Suppressor macrophage treated with lipopolysaccharide for 1 hour (primary cell): Measurements from ENCODE around the gene ZNRD2.
A peak's percentile ranks its signal among the peaks of the same experiment; 100 is the strongest.

Experiments used
- DNase-seq, 3 donors: peaks; one replicate each; pipeline ENCODE4 v3.0.0-alpha.2; 2020 to 2022

The ZNRD2 gene

GRCh38 chr11:65538232-65538914 lies 31.9 kb upstream of the ZNRD2 start:
- DNase-seq, result no peak

DNA sequence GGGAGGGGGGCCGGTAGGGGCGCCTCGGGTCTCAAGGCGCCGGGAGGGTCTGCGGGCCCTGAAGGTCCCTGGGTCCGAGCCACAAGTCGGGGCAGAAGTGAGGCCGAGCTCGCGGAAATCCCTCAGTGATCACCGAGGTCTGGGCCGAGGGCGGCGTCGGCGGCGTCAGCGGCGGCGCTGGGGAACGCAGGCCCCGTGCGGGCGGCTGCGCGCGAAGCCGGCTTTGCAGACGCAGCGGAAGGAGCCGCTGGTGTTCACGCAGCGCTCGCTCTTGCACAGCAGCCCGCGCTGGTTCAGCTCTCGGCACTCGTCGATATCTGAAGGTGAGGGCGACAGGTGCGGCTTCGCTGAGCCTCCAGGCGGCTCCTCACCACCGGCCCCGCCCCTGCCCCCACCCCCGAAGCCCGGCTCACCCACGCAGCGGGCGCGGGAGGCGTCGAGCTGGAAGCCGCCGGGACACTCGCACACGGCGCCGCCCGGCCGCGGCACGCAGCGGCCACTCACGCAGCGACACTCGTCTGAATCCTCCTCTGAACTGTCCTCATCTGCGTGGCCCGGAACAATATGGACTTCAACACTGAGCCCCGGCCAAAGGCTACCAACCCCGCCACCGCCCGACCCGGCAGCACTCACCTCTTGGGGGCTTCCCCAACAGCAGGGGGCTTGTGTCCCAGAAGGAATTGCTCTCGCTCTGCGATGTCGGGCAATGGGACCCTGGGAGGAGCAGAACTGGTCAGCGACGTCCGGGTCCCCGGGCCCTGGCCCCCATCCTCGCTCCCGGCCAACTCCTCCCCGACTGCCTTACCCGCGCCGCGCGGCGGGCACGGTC lies 31.1 kb upstream of the ZNRD2 start:
- no peak for DNase-seq

GRCh38 chr11:65539744-65540289 lies 30.5 kb upstream of the ZNRD2 start:
- DNase-seq, result no peak

GRCh38 chr11:65540290-65541092 lies 29.8 kb upstream of the ZNRD2 start:
- DNase-seq, result peak; percentile 96 to 98 (median 96)

DNA sequence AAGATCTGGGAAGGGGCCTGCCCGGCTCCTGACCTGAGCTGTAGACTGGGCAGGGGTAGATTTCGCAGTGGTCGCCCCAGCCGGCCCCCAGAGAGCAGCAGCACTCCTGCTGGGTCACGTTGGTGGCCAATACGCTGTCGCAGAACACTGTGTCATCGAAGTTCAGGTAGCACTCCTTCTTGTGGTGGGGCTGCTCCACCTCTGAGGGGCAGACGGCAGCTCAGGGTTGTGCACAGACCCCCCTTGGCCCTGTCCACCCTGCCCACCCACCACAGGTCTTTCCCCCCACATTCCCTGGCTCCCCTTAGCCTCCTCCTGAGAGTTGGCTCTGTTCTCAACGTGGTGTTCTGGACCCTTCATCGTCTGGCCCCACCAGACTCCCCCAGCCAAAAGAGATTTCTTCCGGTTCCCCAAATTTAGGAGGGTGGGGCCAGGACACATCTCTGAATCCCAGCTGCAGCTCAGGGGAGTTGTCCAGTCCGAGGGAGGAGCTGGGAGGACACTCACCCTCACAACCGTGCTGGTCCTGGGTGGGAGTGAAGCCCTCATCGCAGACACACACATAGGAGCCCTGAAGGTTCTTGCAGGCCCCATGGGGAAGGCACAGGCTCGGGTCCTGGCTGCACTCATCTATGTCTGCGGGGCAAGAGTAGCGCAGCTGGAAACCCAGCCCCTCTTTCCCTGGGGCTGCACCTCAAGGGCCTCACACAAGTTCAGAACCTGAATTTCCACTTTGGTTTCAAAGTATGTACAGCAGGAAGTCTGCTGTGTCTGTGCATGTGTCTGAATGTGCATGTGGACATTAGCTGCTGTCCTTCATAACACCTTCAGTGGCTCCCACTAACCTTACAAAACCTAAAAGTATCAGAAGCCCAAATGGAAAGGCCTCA lies 28.9 kb upstream of the ZNRD2 start:
- no peak for DNase-seq

GRCh38 chr11:65542738-65543390 lies 27.4 kb upstream of the ZNRD2 start:
- DNase-seq, result no peak

DNA sequence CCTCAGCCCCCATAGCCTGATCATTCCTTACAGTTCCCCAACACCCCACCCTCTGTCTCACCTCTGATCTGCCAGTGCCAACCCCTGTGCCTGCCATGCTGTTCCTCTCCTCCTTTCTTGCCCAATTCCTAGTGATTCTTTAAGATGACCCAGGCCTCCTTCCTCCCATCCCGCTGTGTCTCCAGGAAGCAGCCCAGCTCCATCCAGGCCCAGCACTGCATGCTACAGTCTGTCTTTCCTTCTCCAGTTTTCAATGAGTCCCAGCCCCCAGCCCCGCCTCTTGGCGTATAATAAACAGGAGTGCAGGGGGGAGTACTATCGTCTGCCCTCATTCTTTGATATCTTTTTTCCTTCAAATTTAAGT lies 24.4 kb upstream of the ZNRD2 start:
- DNase-seq, result no peak

- DNase-seq, result peak; percentile 83 to 95 (median 91)
Measured at GRCh38 chr11:65546217-65546958, 23.9 kb upstream of the ZNRD2 start.

DNA sequence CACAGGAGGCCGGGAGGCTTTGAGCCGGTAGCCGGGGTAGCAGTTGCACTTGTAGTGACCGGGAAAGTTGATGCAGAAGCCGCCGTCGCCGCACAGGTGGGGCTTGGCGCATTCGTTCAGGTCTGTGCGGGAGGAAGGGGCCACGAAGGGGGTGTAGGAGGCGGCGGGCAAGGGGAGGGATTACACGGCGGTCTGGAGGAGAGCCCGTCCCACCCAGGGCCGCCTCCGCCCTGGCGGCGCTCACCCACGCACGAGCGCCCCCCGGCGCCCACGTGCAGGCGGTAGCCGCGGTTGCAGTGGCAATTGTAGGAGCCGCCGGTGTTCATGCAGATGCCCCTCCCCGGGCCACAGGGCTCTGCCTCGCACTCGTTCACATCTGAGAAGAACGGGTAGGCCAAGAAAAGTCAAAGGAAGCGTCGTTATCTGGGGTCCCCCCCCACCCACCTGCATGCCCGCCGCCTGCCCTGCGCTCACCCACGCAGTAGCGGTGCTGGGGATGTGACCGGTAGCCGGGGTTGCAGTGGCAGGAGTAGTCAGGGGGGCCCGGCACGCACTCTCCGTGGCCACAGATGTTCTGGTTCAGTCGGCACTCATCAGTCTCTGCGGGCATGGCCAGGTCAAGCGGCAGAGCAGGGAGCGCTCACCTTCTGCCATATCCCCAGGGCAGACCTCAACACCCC lies 22.7 kb upstream of the ZNRD2 start:
- no peak for DNase-seq

- DNase-seq, result no peak
Measured at GRCh38 chr11:65548395-65548794, 21.9 kb upstream of the ZNRD2 start.

DNA sequence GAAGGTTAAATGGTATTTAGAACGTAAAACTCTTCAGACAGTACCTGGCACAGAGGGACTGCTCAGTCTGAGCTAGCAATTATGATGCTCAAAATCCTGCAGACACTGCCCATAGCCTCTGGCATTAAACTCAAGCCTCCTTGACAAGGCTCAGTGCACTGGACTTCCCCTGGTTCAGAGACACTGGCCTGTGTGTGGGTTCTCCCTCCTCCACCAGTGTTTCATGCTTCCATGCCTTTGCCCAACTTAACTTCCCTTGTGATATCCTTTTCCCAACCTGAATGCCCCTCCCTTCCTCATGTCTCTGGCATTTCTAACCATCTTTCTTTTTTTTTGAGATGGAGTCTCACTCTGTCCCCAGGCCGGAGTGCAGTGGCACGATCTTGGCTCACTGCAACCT lies 21.2 kb upstream of the ZNRD2 start:
- DNase-seq, result peak; percentile 38 to 64 (median 48)

DNA sequence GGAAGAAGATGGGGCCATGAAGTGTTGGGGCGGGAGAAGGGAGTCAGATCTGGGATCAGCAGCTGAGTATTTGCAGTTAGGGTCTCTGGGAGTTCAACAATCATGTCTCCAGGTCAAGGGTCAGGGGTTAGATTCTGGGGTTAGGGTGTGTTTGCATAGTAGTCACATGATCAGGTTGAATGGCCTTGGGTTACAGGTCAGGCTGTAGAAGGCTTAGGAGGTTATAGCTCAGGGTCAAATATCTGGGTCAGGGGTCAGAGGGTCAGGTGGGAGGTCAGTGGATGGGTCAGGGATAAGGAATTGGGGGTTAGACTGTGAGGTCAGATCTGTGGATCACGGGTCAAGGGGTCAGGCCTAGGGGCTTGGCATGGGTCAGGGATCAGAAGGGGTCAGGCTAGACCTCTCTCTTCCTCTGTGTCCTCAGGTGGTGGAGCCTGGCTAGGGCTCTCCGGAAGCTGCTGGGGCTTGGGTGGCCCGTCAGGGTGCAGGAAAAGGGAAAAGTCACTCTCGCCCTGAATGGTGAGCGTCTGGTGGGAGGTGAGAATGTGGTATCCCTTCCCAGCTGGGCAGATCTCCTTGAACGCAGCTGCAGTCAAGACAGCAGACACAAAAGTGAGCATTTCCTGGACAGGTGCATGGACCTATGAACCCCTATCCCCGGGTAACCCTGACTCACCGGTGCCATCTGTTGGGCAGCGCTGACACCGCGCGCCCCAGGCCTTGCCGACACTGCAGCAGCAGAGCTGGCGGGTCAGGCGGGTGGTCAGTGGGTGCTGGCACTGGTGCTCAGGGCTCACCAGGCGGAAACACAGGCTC lies 18.5 kb upstream of the ZNRD2 start:
- DNase-seq, result peak; percentile 37 to 69 (median 46)

DNA sequence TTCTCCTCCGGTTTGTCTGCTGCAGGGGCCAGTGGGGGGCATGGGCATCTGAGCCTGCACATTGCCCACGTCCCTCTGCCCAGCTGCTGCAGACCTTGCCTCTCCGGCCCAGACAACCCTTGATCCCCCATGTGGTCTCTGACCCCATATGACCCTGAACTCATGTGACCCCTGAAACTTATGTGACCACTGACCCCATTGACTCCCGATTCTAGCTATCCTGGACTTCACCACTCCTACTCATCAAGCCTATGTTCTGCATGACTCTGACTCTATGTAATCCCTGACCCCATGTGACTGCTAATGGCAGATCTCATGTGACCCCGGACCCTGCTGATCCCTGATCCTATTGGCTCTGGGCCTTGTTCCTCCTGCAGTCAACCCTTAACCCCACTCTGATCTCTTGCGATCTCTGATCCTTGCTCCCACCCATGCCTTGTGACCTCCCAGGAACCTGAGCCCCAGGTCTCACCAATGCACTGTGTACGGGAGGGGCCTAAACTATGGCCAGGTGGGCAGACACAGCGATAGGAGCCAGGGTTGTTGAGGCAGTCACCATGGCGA lies 17.8 kb upstream of the ZNRD2 start:
- DNase-seq, result peak; percentile 63 to 77 (median 75)

DNA sequence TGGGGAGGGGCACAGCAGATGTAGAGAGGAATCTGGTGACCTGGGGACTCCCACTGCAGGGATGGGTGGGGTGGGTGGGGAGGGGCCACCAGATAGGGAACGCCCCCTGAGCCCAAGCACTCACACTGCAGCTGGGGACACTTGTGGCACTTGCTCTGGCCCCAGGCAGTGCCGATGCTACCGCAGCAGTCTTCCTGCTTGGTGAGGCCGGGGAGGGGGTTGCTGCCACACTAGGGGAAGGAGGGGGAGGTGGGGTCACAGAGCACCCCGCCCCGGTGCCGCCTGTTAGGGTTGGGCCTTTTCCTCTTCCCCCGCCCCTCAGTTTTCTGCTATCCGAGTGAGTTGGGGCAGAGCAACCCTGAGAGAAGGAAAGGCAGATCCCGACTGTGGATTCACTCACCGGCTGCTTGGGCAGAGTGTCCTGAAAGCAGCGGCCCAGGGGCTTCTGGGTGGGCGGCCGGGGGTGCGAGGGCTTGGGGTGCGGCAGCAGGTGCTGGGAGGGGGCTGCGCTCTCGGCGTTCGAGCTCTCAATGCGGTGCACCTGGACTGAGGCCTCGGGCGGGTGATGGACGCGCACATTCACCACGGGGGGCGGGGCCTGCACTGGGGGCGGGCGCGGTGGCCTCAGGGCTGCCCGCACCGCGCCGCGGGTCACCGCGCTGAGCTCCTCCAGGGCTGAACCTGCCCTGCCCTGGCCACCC lies 16.8 kb upstream of the ZNRD2 start:
- peak; percentile 51 to 84 (median 56) for DNase-seq

DNA sequence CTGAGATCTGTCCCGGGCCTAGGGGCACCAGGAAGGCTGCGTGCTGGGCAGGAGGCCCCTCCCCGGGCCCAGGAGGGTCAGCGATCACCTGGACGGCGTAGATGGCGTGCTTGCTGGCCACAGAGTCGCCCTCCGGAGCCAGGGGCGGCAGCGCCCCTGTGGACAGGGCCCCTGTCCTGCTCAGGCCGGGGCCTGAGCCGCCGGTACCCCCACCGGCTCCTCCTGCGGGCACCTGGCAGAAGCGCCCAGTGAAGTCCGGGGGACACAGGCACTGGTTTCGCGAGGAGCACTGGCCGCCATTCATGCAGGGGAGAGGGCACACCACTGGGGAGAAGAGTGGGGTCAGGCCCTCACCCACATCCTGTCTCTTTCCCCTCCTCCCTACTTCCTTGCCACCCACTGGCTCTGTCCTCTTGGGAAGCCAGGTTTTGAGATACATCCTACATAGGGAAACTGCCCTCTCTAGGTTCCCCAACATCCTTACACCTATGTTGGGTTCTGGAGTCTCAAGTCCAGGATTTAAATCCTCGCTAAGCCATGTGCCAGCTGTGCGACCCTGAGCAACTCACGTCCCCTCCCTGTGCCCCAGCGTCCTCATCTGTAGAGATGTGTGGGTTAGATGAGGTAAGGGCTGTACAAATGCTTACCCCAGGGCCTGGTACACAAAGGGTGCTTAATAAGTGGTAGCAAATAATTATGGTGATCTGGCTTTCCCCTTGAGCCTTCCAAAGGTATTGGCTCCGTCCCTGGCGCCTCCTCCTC lies 16.0 kb upstream of the ZNRD2 start:
- DNase-seq, result no peak

GRCh38 chr11:65554842-65555430 lies 15.3 kb upstream of the ZNRD2 start:
- DNase-seq, result no peak

DNA sequence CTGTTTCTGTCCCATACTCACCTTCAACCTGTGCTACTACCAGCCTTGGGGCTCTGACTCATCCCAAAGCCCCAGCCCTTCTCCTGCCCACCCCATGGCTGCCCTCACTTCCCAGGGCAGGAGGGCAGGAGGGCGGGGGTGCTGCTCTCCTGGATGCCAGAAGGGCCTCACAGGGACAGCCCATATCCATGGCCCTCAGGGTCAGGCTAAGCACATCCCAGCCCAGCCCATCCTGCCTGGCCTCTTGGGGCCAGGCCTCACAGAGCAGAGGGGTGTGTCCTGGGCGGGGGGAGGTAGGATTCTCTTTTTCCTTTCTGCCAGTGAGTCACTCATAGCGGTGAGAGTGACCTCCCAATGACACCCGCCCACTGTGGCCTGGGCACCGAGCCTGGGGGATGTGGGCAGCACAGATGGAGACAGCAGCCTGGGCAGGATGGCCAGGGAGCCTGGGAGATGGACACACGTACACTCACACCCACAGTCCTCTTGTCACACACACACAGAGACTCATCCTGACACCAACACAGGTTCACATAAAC lies 14.5 kb upstream of the ZNRD2 start:
- peak; percentile 60 to 76 (median 70) for DNase-seq
